ENCODE data around the gene PDE9A.
"Not testable (repeated sequence)": the region's sequence is repeated elsewhere in the genome, so short reads cannot be mapped to it uniquely, and the experiment has no call there.

Gene PDE9A

GRCh38 chr21:42781150-42781970, 127.9 kb downstream of the PDE9A start:
- no peak for DNase-seq

- no peak for DNase-seq
Observed at GRCh38 chr21:42781971-42782722, 128.7 kb downstream of the PDE9A start.

- DNase-seq = no peak
Observed at GRCh38 chr21:42782723-42783242, 129.4 kb downstream of the PDE9A start.

- no peak for DNase-seq
Observed at GRCh38 chr21:42784276-42784675, 130.9 kb downstream of the PDE9A start.

- no peak for DNase-seq
Observed at GRCh38 chr21:42784896-42785451, 131.6 kb downstream of the PDE9A start.

- DNase-seq = no peak
Observed at GRCh38 chr21:42785666-42786427, 132.4 kb downstream of the PDE9A start.

GRCh38 chr21:42786884-42787283, 133.5 kb downstream of the PDE9A start:
- no peak for DNase-seq

- DNase-seq = no peak
Observed at GRCh38 chr21:42787613-42788012, 134.2 kb downstream of the PDE9A start.

GRCh38 chr21:42790520-42791065, 137.2 kb downstream of the PDE9A start:
- no peak for DNase-seq

- DNase-seq = no peak
Observed at GRCh38 chr21:42793774-42794173, 140.4 kb downstream of the PDE9A start.

- DNase-seq = no peak
Observed at GRCh38 chr21:42794551-42794950, 141.1 kb downstream of the PDE9A start.

- no peak for DNase-seq
Observed at GRCh38 chr21:42796327-42797062, 143.1 kb downstream of the PDE9A start.

GRCh38 chr21:42797522-42797921, 144.1 kb downstream of the PDE9A start:
- DNase-seq = no peak

GRCh38 chr21:42798106-42798505, 144.7 kb downstream of the PDE9A start:
- no peak for DNase-seq

GRCh38 chr21:42799516-42799915, 146.1 kb downstream of the PDE9A start:
- DNase-seq = peak; percentile 50

- no peak for DNase-seq
Observed at GRCh38 chr21:42799948-42800347, 146.5 kb downstream of the PDE9A start.

GRCh38 chr21:42801616-42802015, 148.2 kb downstream of the PDE9A start:
- DNase-seq = not testable (repeated sequence)

GRCh38 chr21:42806509-42807140, 153.2 kb downstream of the PDE9A start:
- DNase-seq = no peak

- not testable (repeated sequence) for DNase-seq
Observed at GRCh38 chr21:42807293-42807895, 154.0 kb downstream of the PDE9A start.

- no peak for DNase-seq
Observed at GRCh38 chr21:42807938-42808613, 154.7 kb downstream of the PDE9A start.
